Ovary (tissue), 9 donors: ENCODE measurements around the gene NATD1. TPM values are rescaled to one million over a fixed set of nuclear protein-coding genes. Genes with fewer than 3 reads are reported as not detected.
A peak's percentile ranks its signal among the peaks of the same experiment; 100 is the strongest.

Source experiments
- DNase-seq, 5 donors: peaks; one replicate each; pipeline ENCODE4 v3.0.0-alpha.2; 2019 to 2020
- H3K27ac ChIP-seq, 2 donors: fragments of 200-600 bp; one replicate each; pipeline versions ENCODE4 v1.5.1 to v1.8.0; 2019 to 2022
- H3K27me3 ChIP-seq: fragments of 200-600 bp; one replicate; pipeline ENCODE4 v1.8.0; 2022
- H3K36me3 ChIP-seq: fragments of 200-600 bp; sonication (generic); one replicate; pipeline ENCODE4 v1.5.1; 2019
- H3K4me1 ChIP-seq: one replicate; pipeline ENCODE4 v1.8.1; 2013; ENCODE audit warnings: mild to moderate bottlenecking, moderate library complexity; ENCODE audit not compliant: insufficient read depth
- H3K4me3 ChIP-seq: fragments of 200-600 bp; sonication (generic); one replicate; pipeline ENCODE4 v1.5.1; 2017
- H3K9me3 ChIP-seq, 2 donors: fragments of 200-600 bp in 1 of 2; sonication (generic) in 1 of 2; one replicate each; pipeline versions ENCODE4 v1.5.1 to v1.8.1; 2013 to 2019; ENCODE audit warnings: mild to moderate bottlenecking in 1 of 2, moderate library complexity in 1 of 2
- CTCF ChIP-seq, 3 donors: fragments of 450-650 bp in 2 of 3; fragments of 200-600 bp in 1 of 3; IDR thresholded peaks; one replicate each; pipeline versions ENCODE4 v1.5.1 to v1.8.0; 2016 to 2022; ENCODE audit warnings: antibody characterized with exemption in 3 of 3, mild to moderate bottlenecking in 1 of 3
- EP300 ChIP-seq: sonication (generic); formaldehyde crosslinking; IDR thresholded peaks from one replicate; pipeline ENCODE4 v1.6.1; 2017; ENCODE audit warnings: antibody characterized with exemption
- POLR2A ChIP-seq: fragments of 450-650 bp; IDR thresholded peaks from one replicate; pipeline ENCODE4 v1.6.1; 2017; ENCODE audit warnings: antibody characterized with exemption, mild to moderate bottlenecking, moderate library complexity
- WGBS, 3 donors: extraction: QIAGEN DNeasy Blood & Tissue Kit in 1 of 3; methylation state at CpG; one replicate each; pipeline versions ENCODE4 v1.1.5 to v1.1.7; 2013 to 2017; 5-methylcytosine and 5-hydroxymethylcytosine counted together
- intact Hi-C, 4 donors: fragments of 100-400 bp; cut with DNase I; formaldehyde crosslinking; loops; one replicate each; pipeline versions ENCODE4 v1.11.0 to v1.15.1; 2022 to 2023
- polyA plus RNA-seq, 2 donors: library from polyadenylated mRNA; stranded (reverse); fragments of 200-250 nt in 1 of 2; fragments of 350-450 nt in 1 of 2; fragmentation: Illumina TruSeq in 1 of 2; extraction: RNeasy Lipid Tissue Mini Kit (QIAGEN cat#74804) in 1 of 2; gene quantifications; one replicate each; pipeline ENCODE4 v1.2.3, GENCODE V29; 2013 to 2014
- total RNA-seq, 7 donors: library from RNA; depleted of rRNA in 2 of 7; stranded (reverse); fragments of >200 nt in 2 of 7; fragmentation: NEBNext Ultra II Directional in 3 of 7; extraction: Animal tissue kit (Norgen Biotek cat#: 25700) in 3 of 7; gene quantifications; one replicate each; pipeline versions ENCODE4 v1.1.0 to v1.2.4, GENCODE V29; 2016 to 2023
- donor health status: DM: no; HTN: no; CAD: no; lungs with moderate emphysema.
- donor health status: DM: no; HTN: no; CAD: no.
- donor health status: Bipolar disorder and iron deficiency.
- donor health status: DM: yes; HTN: yes; CAD: no.
- donor health status: DM: no; HTN: no; CAD: no.
- donor health status: DM: yes; HTN: yes; CAD: no.

NATD1 gene
- total and polyA plus RNA-seq, 9 donors = 2.8 to 9.0 (median 5.3) TPM

GRCh38 chr17:21214777-21215541, 38.3 kb downstream of the NATD1 start:
- Histone ChIP-seq H3K4me3 (peak overlapping the region; percentile 93), H3K27ac (peak overlapping the region; percentile 61 to 92), H3K9me3 (no peaks in the 10 kb centered on the region), H3K36me3 (no peaks in the 10 kb centered on the region), H3K4me1 (peaks cover 14% of the 10 kb centered on the region), H3K27me3 (no peaks in the 10 kb centered on the region)
- intact Hi-C loops = loop anchor here in 1 of 4 donors (2.0 to 10.0 kb wide), 2 partner anchors 38 to 90 kb away; partner anchors contain the start of genes DHRS7B and NATD1
- DNase-seq = peak in 2 of 5 donors; percentile 48 to 61
- TF ChIP-seq POLR2A (no peak), CTCF (IDR thresholded peaks at IDR 0.05) (no peak), EP300 (no peak)
- 5 to 8% (median 6%) methylated on average over 23 of the region's 23 CpGs for WGBS, 3 donors

GRCh38 chr17:21214015-21214776, 39.0 kb downstream of the NATD1 start, which contains the start of gene TMEM11:
Gene TMEM11, minus strand, starts transcription at chr17:21214161. Its CDS starts 9 bp downstream, at chr17:21214152.
- peak; percentile 94 to 97 (median 95) for DNase-seq
- no peaks in the 10 kb centered on the region for H3K36me3 ChIP-seq
- peaks cover 14% of the 10 kb centered on the region for H3K4me1 ChIP-seq
- 0 to 1% (median 0%) methylated on average over 60 to 76 of the region's 76 CpGs for WGBS, 3 donors
- H3K9me3 ChIP-seq = no peaks in the 10 kb centered on the region
- TF ChIP-seq CTCF (IDR thresholded peaks at IDR 0.05) (peak in 1 of 3 donors; percentile 40), EP300 (no peak), POLR2A (peak; percentile 56)
- H3K4me3 ChIP-seq = peak within 1 kb of the TSS; percentile 93
- H3K27me3 ChIP-seq = no peaks in the 10 kb centered on the region
- intact Hi-C loops = loop anchor here in 1 of 4 donors (2.0 to 10.0 kb wide), 2 partner anchors 39 to 89 kb away; partner anchors contain the start of genes DHRS7B and NATD1
- peak within 1 kb of the TSS; percentile 61 to 92 for H3K27ac ChIP-seq

GRCh38 chr17:21213638-21214014, 39.6 kb downstream of the NATD1 start:
- Histone ChIP-seq H3K9me3 (no peaks in the 10 kb centered on the region), H3K4me3 (peak overlapping the region; percentile 93), H3K27ac (peak overlapping the region in 1 of 2 donors; percentile 92), H3K4me1 (peaks cover 14% of the 10 kb centered on the region), H3K36me3 (no peaks in the 10 kb centered on the region), H3K27me3 (no peaks in the 10 kb centered on the region)
- 0 to 1% (median 0%) methylated on average over 14 to 35 of the region's 35 CpGs for whole genome bisulfite sequencing, 3 donors
- peak in 1 of 5 donors; percentile 25 for DNase-seq
- intact Hi-C loops = loop anchor here in 1 of 4 donors (2.0 to 10.0 kb wide), 2 partner anchors 39 to 89 kb away; partner anchors contain the start of genes DHRS7B and NATD1
- TF ChIP-seq CTCF (IDR thresholded peaks at IDR 0.05) (no peak), EP300 (no peak), POLR2A (no peak)
